Transverse colon (tissue), 4 donors: ENCODE results near the gene DCLK3.

ENCODE experiments used
- CTCF ChIP-seq, 5 experiments: fragments of 200-600 bp in 3 of 5; fragments of 450-650 bp in 2 of 5; sonication (generic) in 3 of 5; IDR thresholded peaks; 1 replicate in 2 of 5; 2 replicates in 3 of 5; pipeline ENCODE4 v1.5.1; 2016 to 2017; ENCODE audit warnings: antibody characterized with exemption in 5 of 5, inconsistent platforms in 3 of 5, mild to moderate bottlenecking in 2 of 5, moderate library complexity in 1 of 5
- EP300 ChIP-seq: sonication (generic); formaldehyde crosslinking; IDR thresholded peaks from one replicate; pipeline ENCODE4 v1.6.1; 2017; ENCODE audit warnings: antibody characterized with exemption, low read depth
- POLR2A ChIP-seq: fragments of 450-650 bp; IDR thresholded peaks from one replicate; pipeline ENCODE4 v1.6.1; 2016; ENCODE audit warnings: antibody characterized with exemption, mild to moderate bottlenecking, moderate library complexity
- POLR2AphosphoS5 ChIP-seq, 3 donors: sonication (generic); formaldehyde crosslinking; IDR thresholded peaks; one replicate each; pipeline ENCODE4 v1.6.1; 2016; ENCODE audit warnings: antibody characterized with exemption in 3 of 3

- TF ChIP-seq POLR2AphosphoS5 (IDR thresholded peaks at IDR 0.05) (no peak), CTCF (IDR thresholded peaks at IDR 0.05) (no peak), POLR2A (no peak), EP300 (no peak)
Measured at GRCh38 chr3:36777424-36778218, 13.3 kb upstream of the DCLK3 start.
